NCI-H1417 (cell line): ENCODE data around the gene SLC22A23.

Experiments used
- DNase-seq, 3 experiments: peaks; one replicate each; lab custom pipeline; 2025; lab: John Stamatoyannopoulos, UW

SLC22A23 gene

DNA sequence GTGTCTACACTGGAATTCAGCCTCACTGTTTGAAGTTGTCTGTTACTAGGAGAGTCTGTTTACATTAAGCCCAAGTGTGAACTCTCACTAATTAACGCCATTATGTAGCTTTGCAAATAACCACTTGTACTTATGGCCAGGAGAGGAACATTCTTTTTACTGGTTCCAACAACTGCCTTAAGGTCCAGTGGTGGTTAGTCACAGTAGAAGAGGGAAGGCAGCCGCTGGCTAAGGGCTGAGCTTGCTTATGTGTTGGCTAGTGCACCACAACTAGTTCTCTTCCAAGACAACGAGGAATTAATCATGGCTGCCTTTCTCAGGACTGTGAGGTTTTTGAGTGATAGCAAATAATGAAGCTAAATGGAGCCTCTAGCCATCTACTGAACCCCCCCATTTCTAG is 14.9 kb upstream of the SLC22A23 start:
- peak in 2 of 3 experiments; percentile 54 to 86 for DNase-seq

GRCh38 chr6:3471286-3471685 is 14.4 kb upstream of the SLC22A23 start:
- peak in 2 of 3 experiments; percentile 50 to 81 for DNase-seq

DNA sequence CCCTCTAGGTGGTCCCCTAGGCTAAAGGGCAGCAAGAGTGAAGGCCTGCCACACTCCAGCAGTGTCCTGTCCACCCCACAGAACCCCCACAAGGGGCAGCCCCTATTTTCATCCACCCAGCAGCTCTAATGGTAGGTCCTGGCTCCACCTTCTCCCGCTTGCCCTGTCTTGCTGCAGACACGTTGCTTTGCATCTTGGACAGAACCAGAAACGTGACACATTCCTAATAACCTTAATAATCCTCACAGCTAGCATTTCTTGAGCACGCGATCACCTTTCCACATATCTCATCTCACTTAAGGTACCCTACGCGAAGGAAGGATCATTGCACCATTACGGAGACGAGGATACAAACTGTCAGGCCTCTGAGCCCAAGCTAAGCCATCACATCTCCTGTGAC is 11.7 kb upstream of the SLC22A23 start:
- no peak for DNase-seq

DNA sequence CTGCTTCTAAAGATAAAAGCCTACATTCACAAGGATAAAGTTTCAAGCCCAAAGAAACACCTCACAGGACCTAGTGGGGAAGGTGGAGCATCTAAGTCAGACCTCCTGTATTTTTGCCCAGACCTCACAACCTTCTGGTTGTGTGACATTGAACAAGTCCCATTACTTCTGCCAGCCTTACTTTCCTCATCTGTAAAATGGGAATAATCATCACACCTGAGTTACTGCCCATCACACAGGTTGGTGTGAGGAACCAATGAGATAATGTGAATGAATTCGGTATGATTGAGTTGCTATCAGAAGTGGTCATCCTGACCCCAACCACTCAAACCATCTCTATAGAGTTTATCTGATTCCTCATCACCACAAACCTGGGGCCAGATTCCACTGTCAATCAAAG is 11.1 kb upstream of the SLC22A23 start:
- DNase-seq: no peak

DNA sequence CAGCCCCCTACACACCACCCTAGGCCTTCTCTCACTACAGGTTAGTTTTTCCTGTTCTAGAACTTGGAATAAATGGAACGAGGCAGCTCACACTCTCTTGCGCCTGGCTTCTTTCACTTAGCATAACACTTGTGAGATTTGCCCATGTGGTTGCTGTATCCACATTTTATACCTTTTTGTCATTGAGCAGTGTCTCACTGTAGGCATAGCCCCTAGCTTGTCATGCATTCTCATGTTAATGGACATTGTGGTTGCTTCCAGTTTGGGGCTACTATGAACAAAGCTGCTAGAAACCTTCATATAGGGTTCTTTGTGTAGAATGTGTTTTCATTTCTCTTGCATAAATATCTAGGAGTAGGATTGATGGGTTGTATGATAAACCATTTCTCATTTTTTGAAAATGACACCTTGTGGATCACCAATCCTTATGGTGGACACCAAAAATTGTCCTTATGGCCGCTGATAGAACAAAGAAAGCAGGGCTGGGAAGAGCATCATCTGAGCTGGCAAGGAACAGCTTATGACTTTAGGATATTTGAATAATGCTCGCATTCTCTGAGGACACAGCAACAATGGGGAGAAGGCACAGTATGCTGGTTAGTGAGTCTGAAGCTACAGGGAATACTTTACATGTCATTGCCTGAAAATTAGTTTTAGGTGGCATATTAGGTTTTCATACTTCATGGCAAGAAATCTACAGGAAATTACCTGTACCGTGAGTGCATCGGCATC is 9.8 kb upstream of the SLC22A23 start:
- no peak for DNase-seq

GRCh38 chr6:3460253-3460652 is 3.4 kb upstream of the SLC22A23 start:
- DNase-seq: no peak

DNA sequence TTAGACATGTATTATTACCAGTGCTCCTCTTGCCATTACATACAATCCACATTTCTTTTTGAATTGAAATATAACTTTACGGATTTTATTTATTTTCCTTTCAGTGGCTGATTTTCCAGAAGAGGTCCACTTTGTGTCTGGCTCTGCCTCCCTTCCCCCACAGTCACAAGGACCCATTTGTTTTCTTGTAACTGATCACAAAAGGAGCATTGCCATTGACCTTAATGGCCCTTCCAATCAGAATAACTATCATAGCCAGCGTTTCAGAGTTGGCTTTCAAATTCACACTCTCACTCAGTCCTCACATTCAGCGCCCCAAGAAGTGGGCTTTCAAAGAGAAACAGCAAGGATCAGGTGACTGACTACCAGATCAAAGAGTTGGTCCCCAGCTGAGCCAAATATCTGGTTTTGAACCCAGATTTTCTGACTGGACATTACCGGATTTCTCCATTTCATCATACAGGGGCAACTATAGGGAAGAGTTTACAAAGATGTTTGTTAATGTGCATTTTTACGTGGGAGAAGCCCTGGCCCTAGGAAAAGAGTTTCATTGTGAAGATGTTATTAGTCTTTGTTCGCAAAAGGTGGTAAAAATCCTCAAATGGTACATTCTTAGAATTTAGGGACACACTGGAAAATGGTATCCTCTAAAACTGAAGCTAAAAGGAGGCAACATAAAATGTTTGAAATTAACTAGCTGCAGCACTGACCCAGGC is 2.0 kb upstream of the SLC22A23 start:
- peak in 1 of 3 experiments; percentile 37 for DNase-seq

DNA sequence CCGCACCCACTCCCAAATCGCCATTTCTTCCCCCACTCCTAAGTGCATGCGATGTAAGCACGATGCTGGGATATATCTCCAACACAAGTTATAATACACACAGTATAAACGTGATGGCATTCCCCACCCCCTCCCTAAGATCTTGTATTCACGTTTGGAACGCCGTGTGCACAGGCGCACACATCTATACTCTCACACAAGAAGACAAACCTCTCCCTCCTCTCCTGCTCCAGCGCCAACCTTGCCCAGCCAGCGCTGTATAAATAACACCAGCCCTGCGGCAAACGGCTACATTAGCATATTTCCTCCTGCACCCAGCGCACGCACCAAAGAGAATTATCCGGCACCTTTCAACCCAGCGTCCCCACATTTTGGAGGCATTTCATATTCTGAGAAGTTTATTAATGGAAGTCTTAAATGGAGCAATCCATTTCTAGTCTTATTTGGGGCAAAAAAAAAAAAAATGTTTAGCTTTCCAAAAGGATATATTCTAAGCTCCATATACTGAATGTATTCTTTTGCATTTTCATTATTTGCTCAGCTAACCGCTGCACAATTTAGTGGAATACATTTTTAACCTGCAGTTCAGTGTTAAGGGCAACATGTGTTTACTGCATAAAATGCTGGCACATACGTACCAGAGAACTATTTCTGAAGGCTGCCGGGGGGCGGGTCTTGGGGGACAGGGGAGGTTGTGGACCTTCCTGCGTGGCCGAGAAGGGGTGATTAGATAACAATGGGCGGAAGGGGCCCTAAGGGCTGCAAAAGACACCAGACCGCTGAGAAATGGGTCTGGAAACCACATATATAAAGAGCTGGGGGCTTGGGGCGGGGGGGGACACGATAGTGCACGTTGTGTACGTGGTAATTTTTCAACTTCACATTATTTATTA is 1.1 kb upstream of the SLC22A23 start:
- peak; percentile 56 to 85 (median 78) for DNase-seq

GRCh38 chr6:3456395-3456897 is 404 bp downstream of the SLC22A23 start:
- DNase-seq: peak in 2 of 3 experiments; percentile 31 to 44

DNA sequence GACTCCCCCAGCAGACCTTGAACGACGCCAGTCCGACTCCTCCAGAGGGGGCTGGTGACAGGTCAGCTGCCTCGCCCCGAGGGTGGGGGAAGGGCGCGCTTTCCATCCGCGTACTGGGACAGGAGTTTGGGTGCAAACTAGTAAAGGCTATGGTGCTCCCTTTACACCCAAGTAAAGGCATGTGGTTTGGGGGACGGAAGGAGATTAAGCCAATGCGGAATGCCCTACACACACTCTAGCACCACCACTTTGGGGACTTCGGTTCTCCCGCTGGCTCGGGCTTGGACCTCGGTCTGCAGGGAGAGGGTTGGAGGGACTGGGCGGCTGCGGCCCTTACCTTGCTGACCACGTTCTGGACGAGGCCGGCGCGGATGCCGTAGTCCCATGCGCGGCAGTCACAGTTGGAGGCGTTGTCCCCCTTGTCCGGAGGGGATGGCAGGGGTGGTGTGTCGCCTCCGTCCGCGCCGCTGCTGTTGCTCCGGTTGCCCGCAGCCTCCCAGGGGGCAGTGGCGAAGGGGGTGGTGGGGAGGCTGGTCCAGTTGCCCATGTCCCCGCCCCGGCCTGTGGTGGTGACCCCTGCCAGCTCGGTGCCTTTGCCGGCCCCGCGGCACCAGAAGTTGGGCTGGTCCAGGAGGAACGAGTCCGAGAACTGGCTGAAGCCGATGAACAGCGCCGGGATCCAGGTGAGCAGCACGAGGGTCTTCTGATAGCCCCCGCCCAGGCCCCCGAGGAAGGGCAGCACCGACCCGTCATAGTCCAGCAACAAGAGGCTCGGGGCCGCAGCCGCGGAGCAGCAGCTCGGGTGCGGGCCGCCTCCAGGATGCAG is 1.1 kb downstream of the SLC22A23 start:
- peak in 2 of 3 experiments; percentile 37 to 58 for DNase-seq

- peak; percentile 19 to 58 (median 29) for DNase-seq
These were observed 1.7 kb downstream of the SLC22A23 start for GRCh38 chr6:3455147-3455568.

DNA sequence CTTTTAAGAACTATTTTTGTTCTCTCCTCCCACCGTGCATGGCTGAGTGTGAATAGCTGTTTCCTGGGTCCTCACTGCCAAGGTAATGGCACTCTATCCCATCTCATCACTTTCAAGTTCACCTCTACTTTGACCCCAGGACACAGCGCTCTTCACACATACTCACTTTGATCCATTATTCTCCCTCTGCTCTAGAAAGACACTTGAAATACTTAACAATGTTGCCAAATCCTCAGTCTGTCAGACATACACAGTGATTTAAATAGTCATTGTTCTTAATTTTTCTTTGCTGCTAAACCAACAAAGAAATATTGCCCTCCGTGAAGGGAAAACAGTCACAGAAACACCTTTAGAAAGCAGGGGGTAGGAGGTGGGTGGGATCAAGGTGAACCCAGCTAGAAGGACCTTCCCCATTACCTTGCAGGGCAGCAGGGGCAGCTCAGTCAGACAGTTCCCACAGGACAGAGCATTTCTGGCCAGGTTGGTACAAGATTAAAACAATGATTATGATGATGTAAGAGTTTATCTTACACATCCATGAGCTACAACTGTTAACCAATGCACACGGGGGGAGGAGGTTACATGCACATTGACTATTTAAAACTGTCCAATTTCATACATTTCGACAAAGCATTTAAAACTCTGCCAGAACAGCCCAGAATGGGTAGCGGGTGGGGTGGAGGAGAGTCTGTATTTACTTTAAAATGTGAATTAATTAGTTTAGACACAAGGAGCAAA is 2.4 kb downstream of the SLC22A23 start:
- peak in 2 of 3 experiments; percentile 31 to 89 for DNase-seq

DNA sequence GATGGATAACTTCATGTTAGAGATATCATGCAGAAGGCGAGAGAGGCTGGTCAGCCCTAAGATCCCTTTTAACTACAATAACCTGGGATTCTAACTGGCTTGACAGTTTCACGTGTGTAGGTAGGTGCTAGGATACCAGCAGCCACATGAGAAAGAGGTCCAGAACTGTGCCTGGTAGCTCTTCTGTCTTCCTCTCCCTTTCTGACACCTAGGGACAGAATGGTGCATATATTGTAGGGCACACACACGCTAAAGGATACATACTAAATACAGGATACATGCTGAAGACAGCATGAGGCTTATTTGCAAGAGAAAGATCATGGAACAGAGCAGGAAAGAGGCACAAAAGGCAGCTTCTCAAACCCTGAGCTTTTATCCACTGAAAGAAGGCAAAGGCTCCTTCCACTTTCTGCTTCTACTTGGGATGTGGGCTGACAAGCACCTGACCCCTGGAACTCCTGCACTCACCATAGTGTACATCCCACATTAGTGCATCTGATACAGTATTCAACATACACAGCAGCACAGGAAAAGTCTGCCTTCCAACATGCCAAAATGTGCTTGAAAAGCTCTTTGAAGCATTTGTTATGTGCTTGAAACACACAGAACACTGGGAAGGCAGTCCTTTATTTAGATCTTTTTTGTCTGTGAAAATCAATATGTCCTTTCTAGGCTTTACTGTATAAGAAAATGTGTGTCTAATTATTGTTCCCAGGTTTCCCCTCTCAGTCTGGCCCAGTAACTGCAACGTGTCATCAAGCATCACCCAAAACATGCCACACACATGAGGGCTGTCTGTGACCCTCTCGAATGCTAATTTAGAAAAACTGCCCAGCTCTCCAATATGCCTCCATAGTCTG is 3.2 kb downstream of the SLC22A23 start:
- peak in 2 of 3 experiments; percentile 14 to 81 for DNase-seq

GRCh38 chr6:3451498-3451897 is 5.4 kb downstream of the SLC22A23 start:
- DNase-seq: no peak

- DNase-seq: no peak
These were observed 6.0 kb downstream of the SLC22A23 start for GRCh38 chr6:3450888-3451287.

GRCh38 chr6:3449750-3450305 is 7.0 kb downstream of the SLC22A23 start:
- DNase-seq: no peak

DNA sequence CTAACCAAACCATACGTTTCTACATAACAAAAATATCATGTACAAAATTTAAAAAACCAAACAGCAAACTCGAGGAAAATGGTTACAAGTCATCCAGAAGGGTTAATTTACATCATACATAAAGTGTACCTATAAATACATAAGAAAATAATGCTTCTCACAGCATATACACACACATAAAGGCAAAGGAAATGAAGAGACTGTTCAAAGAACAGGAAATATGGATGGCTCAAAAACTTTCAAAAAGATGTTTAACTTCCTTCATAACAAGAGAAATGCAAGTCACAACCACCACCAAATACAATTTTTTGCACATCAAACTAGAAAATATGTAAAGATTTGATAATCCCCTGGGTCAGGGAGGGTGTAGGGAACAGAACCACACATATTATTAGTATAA is 7.5 kb downstream of the SLC22A23 start:
- DNase-seq: no peak

DNA sequence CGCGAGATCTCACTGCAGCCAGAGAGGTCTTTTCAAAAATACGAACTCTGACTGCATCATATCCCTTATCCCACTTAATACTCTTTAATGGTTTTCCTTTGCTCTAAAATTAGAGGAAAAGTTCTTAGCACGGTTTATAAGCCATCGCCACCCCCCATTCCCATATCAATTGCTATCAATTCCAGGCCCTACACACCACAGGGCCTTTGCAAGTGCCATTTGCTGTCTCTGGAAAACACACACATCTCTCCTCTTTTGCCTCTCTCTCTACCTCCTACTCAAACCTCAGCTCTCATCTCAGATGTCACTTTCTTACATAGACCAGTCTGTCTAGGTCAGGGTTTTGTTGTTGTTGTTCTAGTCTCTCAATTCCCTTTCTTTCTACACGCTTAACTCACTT is 9.8 kb downstream of the SLC22A23 start:
- no peak for DNase-seq

GRCh38 chr6:3446184-3446583 is 10.7 kb downstream of the SLC22A23 start:
- DNase-seq: no peak
